ENCODE results near the gene TXNIP.

Gene TXNIP

GRCh38 chr1:145978854-145979745 is 17.3 kb downstream of the TXNIP start:
- DNase-seq (ENCODE audit: extremely low read depth, low read depth) = peak; percentile 100

DNA sequence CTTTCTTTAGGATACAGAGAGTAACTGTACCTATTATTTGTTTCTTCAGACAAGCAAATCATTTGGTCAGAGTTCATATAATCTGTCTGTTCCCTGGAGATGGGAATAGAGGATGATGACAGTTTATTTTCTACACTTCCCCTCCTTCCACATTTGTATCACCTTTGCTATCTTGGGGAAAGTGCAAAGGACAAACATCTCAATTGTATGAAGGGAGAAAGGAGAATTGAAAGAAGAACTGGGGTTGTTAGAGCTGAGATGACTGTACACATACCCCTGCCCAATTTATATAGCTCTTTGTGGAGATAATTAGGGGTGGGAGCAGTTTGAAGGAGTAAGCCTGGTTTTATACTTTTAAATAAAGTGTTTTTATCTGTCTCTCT is 17.9 kb downstream of the TXNIP start:
- no peak for TF ChIP-seq CTCF (IDR thresholded peaks at IDR 0.05; ENCODE audit: low read depth, low read length, missing control alignments)

More at GRCh38 chr1:145978854-145979745, 17.3 kb downstream of the TXNIP start:
- peak; percentile 13 for TF ChIP-seq CTCF (IDR thresholded peaks at IDR 0.05; ENCODE audit: low read depth, low read length, missing control alignments)
- H3K4me3 ChIP-seq (replicated peaks; ENCODE audit: low read depth, low read length) = peak overlapping the region; percentile 28

GRCh38 chr1:145977486-145978470 is 18.6 kb downstream of the TXNIP start:
- DNase-seq (ENCODE audit: extremely low read depth, low read depth) = peak; percentile 81
- peak; percentile 84 for TF ChIP-seq CTCF (IDR thresholded peaks at IDR 0.05; ENCODE audit: low read depth, low read length, missing control alignments)
- no peak overlapping the region for H3K4me3 ChIP-seq (replicated peaks; ENCODE audit: low read depth, low read length)

More for the DNA sequence above, 17.9 kb downstream of the TXNIP start:
- DNase-seq (ENCODE audit: extremely low read depth, low read depth) = no peak
- peak overlapping the region; percentile 28 for H3K4me3 ChIP-seq (replicated peaks; ENCODE audit: low read depth, low read length)

DNA sequence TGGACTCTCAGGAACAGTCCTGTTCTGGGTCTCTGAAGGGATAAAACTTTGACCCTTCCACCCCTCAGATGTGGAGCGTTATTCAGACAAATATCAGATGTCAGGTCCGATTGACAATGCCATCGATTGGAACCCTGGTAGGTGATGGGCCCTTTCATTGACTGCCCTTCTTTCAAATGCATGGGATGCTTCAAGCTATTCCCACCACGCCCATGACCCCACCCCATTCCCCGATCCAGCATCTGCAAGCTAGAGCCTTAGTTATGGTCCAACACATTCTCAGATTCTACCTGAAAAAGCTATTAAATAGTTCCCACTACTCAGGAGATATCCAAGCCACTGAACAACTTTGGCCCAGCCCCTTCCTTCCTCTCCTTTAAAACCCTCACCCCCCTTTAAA is 19.4 kb downstream of the TXNIP start:
- no peak for TF ChIP-seq CTCF (IDR thresholded peaks at IDR 0.05; ENCODE audit: low read depth, low read length, missing control alignments)
- no peak for DNase-seq (ENCODE audit: extremely low read depth, low read depth)
- no peak overlapping the region for H3K4me3 ChIP-seq (replicated peaks; ENCODE audit: low read depth, low read length)

- H3K4me3 ChIP-seq (replicated peaks; ENCODE audit: low read depth, low read length) = no peak overlapping the region
- DNase-seq (ENCODE audit: extremely low read depth, low read depth) = no peak
- no peak for TF ChIP-seq CTCF (IDR thresholded peaks at IDR 0.05; ENCODE audit: low read depth, low read length, missing control alignments)
Measured at GRCh38 chr1:145975216-145975615, 21.2 kb downstream of the TXNIP start.

GRCh38 chr1:145974721-145975120 is 21.7 kb downstream of the TXNIP start:
- H3K4me3 ChIP-seq (replicated peaks; ENCODE audit: low read depth, low read length) = no peak overlapping the region
- no peak for DNase-seq (ENCODE audit: extremely low read depth, low read depth)
- TF ChIP-seq CTCF (IDR thresholded peaks at IDR 0.05; ENCODE audit: low read depth, low read length, missing control alignments) = no peak

All from HFF-Myc (cell line).